Measurements from ENCODE around the gene TTLL11. TPM values are rescaled to one million over a fixed set of nuclear protein-coding genes. Genes with fewer than 3 reads are reported as not detected.

TTLL11 gene
- total RNA-seq, 1 experiment from 2014 or later, result 2.3 TPM

- no TSS peak for BruUV-seq (replicated peaks)
- Histone ChIP-seq H3K36me3 (ENCODE audit: low read depth) (no peaks in the 10 kb centered on the region), H3K4me2 (no peak overlapping the region), H3K27me3 (ENCODE audit: insufficient read depth, low read depth) (peaks cover 43% of the 10 kb centered on the region), H4K20me1 (ENCODE audit: insufficient read depth) (no peaks in the 10 kb centered on the region), H2AFZ (no peak overlapping the region), H3K79me2 (ENCODE audit: low read depth) (no peaks in the 10 kb centered on the region), H3K4me3 (no peak overlapping the region), H3K9me2 (ENCODE audit: insufficient read depth) (no peaks in the 10 kb centered on the region), H3K27ac (no peak overlapping the region), H3K4me1 (replicated peaks; ENCODE audit: insufficient read depth) (no peaks in the 10 kb centered on the region), H3K9me3 (ENCODE audit: insufficient read depth, low read depth) (no peaks in the 10 kb centered on the region), H3F3A (ENCODE audit: insufficient read depth, low read depth) (no peaks in the 10 kb centered on the region)
- ChIA-PET POLR2A (ENCODE audit: unreplicated experiment) (interaction anchor here (1.0 kb wide), 1 partner anchor 187 kb away, joined by 3 read pairs; no protein-coding TSS in a partner anchor), CTCF (interaction anchor here (1.2 to 1.5 kb wide), 2 partner anchors 9 to 17 kb away, joined by 5 to 6 read pairs; no protein-coding TSS in a partner anchor)
- no peak for DNase-seq
- TF ChIP-seq, protein P1, sequence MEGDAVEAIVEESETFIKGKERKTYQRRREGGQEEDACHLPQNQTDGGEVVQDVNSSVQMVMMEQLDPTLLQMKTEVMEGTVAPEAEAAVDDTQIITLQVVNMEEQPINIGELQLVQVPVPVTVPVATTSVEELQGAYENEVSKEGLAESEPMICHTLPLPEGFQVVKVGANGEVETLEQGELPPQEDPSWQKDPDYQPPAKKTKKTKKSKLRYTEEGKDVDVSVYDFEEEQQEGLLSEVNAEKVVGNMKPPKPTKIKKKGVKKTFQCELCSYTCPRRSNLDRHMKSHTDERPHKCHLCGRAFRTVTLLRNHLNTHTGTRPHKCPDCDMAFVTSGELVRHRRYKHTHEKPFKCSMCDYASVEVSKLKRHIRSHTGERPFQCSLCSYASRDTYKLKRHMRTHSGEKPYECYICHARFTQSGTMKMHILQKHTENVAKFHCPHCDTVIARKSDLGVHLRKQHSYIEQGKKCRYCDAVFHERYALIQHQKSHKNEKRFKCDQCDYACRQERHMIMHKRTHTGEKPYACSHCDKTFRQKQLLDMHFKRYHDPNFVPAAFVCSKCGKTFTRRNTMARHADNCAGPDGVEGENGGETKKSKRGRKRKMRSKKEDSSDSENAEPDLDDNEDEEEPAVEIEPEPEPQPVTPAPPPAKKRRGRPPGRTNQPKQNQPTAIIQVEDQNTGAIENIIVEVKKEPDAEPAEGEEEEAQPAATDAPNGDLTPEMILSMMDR (conservative IDR thresholded peaks at IDR 0.05), result no peak
- no peak for TF ChIP-seq EZH2 (IDR thresholded peaks at IDR 0.05; ENCODE audit: low read depth)
- intact Hi-C loops (cut with micrococcal nuclease; ENCODE audit: unreplicated experiment), result no loop called here
Measured at GRCh38 chr9:122116040-122116439, 22.9 kb upstream of the TTLL11 start.

DNA sequence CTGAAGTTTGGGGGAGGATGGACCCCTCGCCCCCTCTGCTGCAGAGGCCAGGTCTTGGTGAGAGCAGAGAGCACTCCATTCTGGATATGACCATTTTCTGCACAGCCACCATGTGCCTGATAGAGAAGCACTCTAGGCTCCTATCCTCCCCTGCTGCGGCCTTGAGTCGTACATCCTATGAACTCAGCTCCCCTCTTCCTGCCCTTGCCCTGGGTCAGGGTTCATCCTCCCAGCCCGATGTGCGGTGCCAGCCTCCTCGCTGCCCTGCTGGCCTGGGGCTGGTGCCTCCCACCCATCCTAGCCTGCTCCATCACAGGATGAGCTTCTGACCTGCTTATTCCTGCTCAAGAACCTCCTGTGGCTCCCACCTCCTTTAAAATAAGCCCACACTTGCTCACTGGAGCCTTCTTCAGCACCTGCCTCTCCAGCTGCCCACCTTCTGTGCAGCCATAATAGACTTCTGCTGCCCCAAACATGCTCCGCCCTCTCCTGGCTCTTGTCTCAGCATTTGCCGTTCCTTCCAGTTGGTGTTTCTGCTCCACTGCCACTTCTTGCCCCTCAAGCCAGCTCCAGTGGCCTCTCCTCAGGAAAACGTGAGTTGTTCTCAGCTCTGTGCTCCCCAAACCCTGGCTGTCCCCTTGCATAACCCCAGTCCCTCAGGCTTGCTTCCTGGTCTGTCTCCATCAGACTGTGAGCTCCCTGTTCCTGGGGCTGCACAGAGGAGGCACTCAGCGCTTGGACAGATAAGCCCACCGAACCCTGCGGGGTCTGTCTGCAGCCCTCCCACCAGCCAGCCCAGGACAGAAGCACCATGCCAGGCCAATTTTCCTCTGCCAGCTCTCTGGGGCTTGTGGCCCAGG is 22.3 kb upstream of the TTLL11 start:
- Histone ChIP-seq H3K4me3 (no peak overlapping the region), H3K27ac (no peak overlapping the region), H3F3A (ENCODE audit: insufficient read depth, low read depth) (no peaks in the 10 kb centered on the region), H3K9me3 (ENCODE audit: insufficient read depth, low read depth) (no peaks in the 10 kb centered on the region), H4K20me1 (ENCODE audit: insufficient read depth) (no peaks in the 10 kb centered on the region), H3K79me2 (ENCODE audit: low read depth) (no peaks in the 10 kb centered on the region), H2AFZ (no peak overlapping the region), H3K36me3 (ENCODE audit: low read depth) (no peaks in the 10 kb centered on the region), H3K9me2 (ENCODE audit: insufficient read depth) (no peaks in the 10 kb centered on the region), H3K4me1 (replicated peaks; ENCODE audit: insufficient read depth) (no peaks in the 10 kb centered on the region), H3K4me2 (no peak overlapping the region), H3K27me3 (ENCODE audit: insufficient read depth, low read depth) (peaks cover 43% of the 10 kb centered on the region)
- CTCF ChIA-PET, result interaction anchor here (1.2 to 1.5 kb wide), 2 partner anchors 9 to 16 kb away, joined by 5 to 6 read pairs; no protein-coding TSS in a partner anchor
- POLR2A ChIA-PET (ENCODE audit: unreplicated experiment), result interaction anchor here (1.0 kb wide), 1 partner anchor 186 kb away, joined by 3 read pairs; no protein-coding TSS in a partner anchor
- intact Hi-C loops (cut with micrococcal nuclease; ENCODE audit: unreplicated experiment), result no loop called here
- no peak for TF ChIP-seq EZH2 (IDR thresholded peaks at IDR 0.05; ENCODE audit: low read depth)
- TF ChIP-seq, protein P1 (conservative IDR thresholded peaks at IDR 0.05), result no peak
- BruUV-seq (replicated peaks), result no TSS peak
- DNase-seq, result no peak

DNA sequence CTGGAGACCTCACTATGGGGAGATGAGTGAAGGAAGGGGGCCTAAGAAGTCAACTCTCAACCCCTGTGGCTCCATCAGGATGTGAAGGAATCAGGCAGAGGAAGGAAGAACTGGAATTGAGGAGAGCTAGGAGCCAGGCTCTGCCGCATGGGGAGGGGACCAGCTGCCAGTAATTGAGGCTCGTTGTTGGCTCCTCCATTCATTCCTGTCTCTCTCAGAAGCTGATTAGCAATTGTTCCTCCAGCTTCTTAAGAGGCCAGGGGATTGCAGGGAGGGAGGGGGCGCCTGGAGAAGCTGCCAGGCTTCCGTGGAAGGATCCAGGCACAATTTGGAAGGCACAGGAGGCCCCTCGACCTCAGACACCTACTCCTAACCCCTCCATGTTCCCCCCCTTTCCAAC is 20.5 kb upstream of the TTLL11 start:
- H2AFZ ChIP-seq, result no peak overlapping the region
- no peaks in the 10 kb centered on the region for H3K4me1 ChIP-seq (replicated peaks; ENCODE audit: insufficient read depth)
- H3K27ac ChIP-seq, result no peak overlapping the region
- DNase-seq, result no peak
- no peak overlapping the region for H3K4me2 ChIP-seq
- H3K4me3 ChIP-seq, result no peak overlapping the region
- no peaks in the 10 kb centered on the region for H3K79me2 ChIP-seq (ENCODE audit: low read depth)
- H3F3A ChIP-seq (ENCODE audit: insufficient read depth, low read depth), result no peaks in the 10 kb centered on the region
- H3K27me3 ChIP-seq (ENCODE audit: insufficient read depth, low read depth), result peaks cover 43% of the 10 kb centered on the region
- no peaks in the 10 kb centered on the region for H3K9me2 ChIP-seq (ENCODE audit: insufficient read depth)
- CTCF ChIA-PET, result interaction anchor here (0.6 kb wide), 1 partner anchor 215 kb away, joined by 4 read pairs; no protein-coding TSS in a partner anchor
- no peaks in the 10 kb centered on the region for H4K20me1 ChIP-seq (ENCODE audit: insufficient read depth)
- no peaks in the 10 kb centered on the region for H3K9me3 ChIP-seq (ENCODE audit: insufficient read depth, low read depth)
- TF ChIP-seq, protein P1 (conservative IDR thresholded peaks at IDR 0.05), result no peak
- TF ChIP-seq EZH2 (IDR thresholded peaks at IDR 0.05; ENCODE audit: low read depth), result no peak
- intact Hi-C loops (cut with micrococcal nuclease; ENCODE audit: unreplicated experiment), result no loop called here
- POLR2A ChIA-PET (ENCODE audit: unreplicated experiment), result no interaction called here
- no peaks in the 10 kb centered on the region for H3K36me3 ChIP-seq (ENCODE audit: low read depth)
- no TSS peak for BruUV-seq (replicated peaks)

Data from PC-9 (cell line).